ENCODE results near the gene CASZ1. TPM values are rescaled to one million over a fixed set of nuclear protein-coding genes. Genes with fewer than 3 reads are reported as not detected.

Gene CASZ1
- total and polyA plus RNA-seq, 2 experiments from 2014 or later: 3.6 to 6.9 TPM

GRCh38 chr1:10751561-10752085, 44.8 kb downstream of the CASZ1 start:
- Histone ChIP-seq H3K4me1 (ENCODE audit: insufficient read depth) (no peaks in the 10 kb centered on the region), H2AFZ (no peak overlapping the region), H3K9me2 (replicated peaks; ENCODE audit: insufficient read depth) (no peaks in the 10 kb centered on the region), H3K79me2 (no peaks in the 10 kb centered on the region), H3K27ac (no peak overlapping the region), H3K4me3 (no peak overlapping the region), H3K4me2 (no peak overlapping the region), H3K27me3 (no peaks in the 10 kb centered on the region), H4K20me1 (ENCODE audit: insufficient read depth, poor library complexity, severe bottlenecking) (no peaks in the 10 kb centered on the region), H3K9me3 (ENCODE audit: low read depth) (no peaks in the 10 kb centered on the region), H3K36me3 (replicated peaks; ENCODE audit: insufficient read depth, low read depth) (no peaks in the 10 kb centered on the region)
- TF ChIP-seq, protein P1, sequence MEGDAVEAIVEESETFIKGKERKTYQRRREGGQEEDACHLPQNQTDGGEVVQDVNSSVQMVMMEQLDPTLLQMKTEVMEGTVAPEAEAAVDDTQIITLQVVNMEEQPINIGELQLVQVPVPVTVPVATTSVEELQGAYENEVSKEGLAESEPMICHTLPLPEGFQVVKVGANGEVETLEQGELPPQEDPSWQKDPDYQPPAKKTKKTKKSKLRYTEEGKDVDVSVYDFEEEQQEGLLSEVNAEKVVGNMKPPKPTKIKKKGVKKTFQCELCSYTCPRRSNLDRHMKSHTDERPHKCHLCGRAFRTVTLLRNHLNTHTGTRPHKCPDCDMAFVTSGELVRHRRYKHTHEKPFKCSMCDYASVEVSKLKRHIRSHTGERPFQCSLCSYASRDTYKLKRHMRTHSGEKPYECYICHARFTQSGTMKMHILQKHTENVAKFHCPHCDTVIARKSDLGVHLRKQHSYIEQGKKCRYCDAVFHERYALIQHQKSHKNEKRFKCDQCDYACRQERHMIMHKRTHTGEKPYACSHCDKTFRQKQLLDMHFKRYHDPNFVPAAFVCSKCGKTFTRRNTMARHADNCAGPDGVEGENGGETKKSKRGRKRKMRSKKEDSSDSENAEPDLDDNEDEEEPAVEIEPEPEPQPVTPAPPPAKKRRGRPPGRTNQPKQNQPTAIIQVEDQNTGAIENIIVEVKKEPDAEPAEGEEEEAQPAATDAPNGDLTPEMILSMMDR (IDR thresholded peaks at IDR 0.05; ENCODE audit: poor library complexity): no peak
- TF ChIP-seq EZH2 (IDR thresholded peaks at IDR 0.05; ENCODE audit: borderline replicate concordance): no peak
- no peak for TF ChIP-seq EZH2phosphoT487 (IDR thresholded peaks at IDR 0.05; ENCODE audit: low read depth, severe bottlenecking, unreplicated experiment)
- no peak for DNase-seq (ENCODE audit: low spot score)
- 89% methylated on average over 14 of the region's 14 CpGs for WGBS (ENCODE audit: low lambda C conversion rate, missing lambda C conversion rate)

- Histone ChIP-seq H3K4me3 (no peak overlapping the region), H3K36me3 (replicated peaks; ENCODE audit: insufficient read depth, low read depth) (no peaks in the 10 kb centered on the region), H4K20me1 (ENCODE audit: insufficient read depth, poor library complexity, severe bottlenecking) (no peaks in the 10 kb centered on the region), H3K79me2 (no peaks in the 10 kb centered on the region), H3K27ac (no peak overlapping the region), H3K4me2 (no peak overlapping the region), H3K4me1 (ENCODE audit: insufficient read depth) (no peaks in the 10 kb centered on the region), H3K9me3 (ENCODE audit: low read depth) (no peaks in the 10 kb centered on the region), H3K27me3 (no peaks in the 10 kb centered on the region), H3K9me2 (replicated peaks; ENCODE audit: insufficient read depth) (no peaks in the 10 kb centered on the region), H2AFZ (no peak overlapping the region)
- DNase-seq (ENCODE audit: low spot score): no peak
- 75% methylated on average over 4 of the region's 4 CpGs for WGBS (ENCODE audit: low lambda C conversion rate, missing lambda C conversion rate)
- TF ChIP-seq, protein P1 (IDR thresholded peaks at IDR 0.05; ENCODE audit: poor library complexity): no peak
- TF ChIP-seq EZH2phosphoT487 (IDR thresholded peaks at IDR 0.05; ENCODE audit: low read depth, severe bottlenecking, unreplicated experiment) (no peak), EZH2 (IDR thresholded peaks at IDR 0.05; ENCODE audit: borderline replicate concordance) (no peak)
Observed at GRCh38 chr1:10751160-10751559, 45.3 kb downstream of the CASZ1 start.

- Histone ChIP-seq H2AFZ (no peak overlapping the region), H3K79me2 (no peaks in the 10 kb centered on the region), H3K4me3 (no peak overlapping the region), H3K4me1 (ENCODE audit: insufficient read depth) (no peaks in the 10 kb centered on the region), H3K27me3 (no peaks in the 10 kb centered on the region), H3K4me2 (no peak overlapping the region), H3K9me3 (ENCODE audit: low read depth) (no peaks in the 10 kb centered on the region), H3K36me3 (replicated peaks; ENCODE audit: insufficient read depth, low read depth) (no peaks in the 10 kb centered on the region), H3K9me2 (replicated peaks; ENCODE audit: insufficient read depth) (no peaks in the 10 kb centered on the region), H3K27ac (no peak overlapping the region), H4K20me1 (ENCODE audit: insufficient read depth, poor library complexity, severe bottlenecking) (no peaks in the 10 kb centered on the region)
- WGBS (ENCODE audit: low lambda C conversion rate, missing lambda C conversion rate): 83% methylated on average over 18 of the region's 18 CpGs
- TF ChIP-seq, protein P1 (IDR thresholded peaks at IDR 0.05; ENCODE audit: poor library complexity): no peak
- no peak for TF ChIP-seq EZH2 (IDR thresholded peaks at IDR 0.05; ENCODE audit: borderline replicate concordance)
- no peak for TF ChIP-seq EZH2phosphoT487 (IDR thresholded peaks at IDR 0.05; ENCODE audit: low read depth, severe bottlenecking, unreplicated experiment)
- DNase-seq (ENCODE audit: low spot score): no peak
Observed at GRCh38 chr1:10745886-10746455, 50.5 kb downstream of the CASZ1 start.

Measured in hepatocyte (in vitro differentiated cells).